Muscle of leg (tissue), 11 donors: ENCODE measurements around the gene ABCA13. TPM values are rescaled to one million over a fixed set of nuclear protein-coding genes. Genes with fewer than 3 reads are reported as not detected.
A peak's percentile ranks its signal among the peaks of the same experiment; 100 is the strongest.

Experiments used
- DNase-seq: peaks from one replicate; pipeline ENCODE4 v3.0.0; 2013
- H3K27ac ChIP-seq: one replicate; pipeline ENCODE4 v1.5.1; 2013; ENCODE audit warnings: mild to moderate bottlenecking, low read length, control low read depth
- H3K27me3 ChIP-seq: one replicate; pipeline ENCODE4 v1.6.1; 2013; ENCODE audit warnings: low read length; ENCODE audit not compliant: control insufficient read depth, insufficient read depth
- H3K36me3 ChIP-seq: one replicate; pipeline ENCODE4 v1.6.1; 2013; ENCODE audit warnings: low read length; ENCODE audit not compliant: control insufficient read depth, insufficient read depth
- H3K4me1 ChIP-seq: one replicate; pipeline ENCODE4 v1.6.1; 2013; ENCODE audit warnings: low read length; ENCODE audit not compliant: control insufficient read depth, insufficient read depth
- H3K4me3 ChIP-seq: one replicate; pipeline ENCODE4 v1.5.1; 2013; ENCODE audit warnings: low read length, control low read depth
- H3K9me3 ChIP-seq: replicated peaks from 2 replicates; pipeline ENCODE4 v1.6.1; 2013; ENCODE audit warnings: low read depth, low read length; ENCODE audit not compliant: control insufficient read depth
- WGBS: methylation state at CpG from one replicate; pipeline ENCODE4 v1.1.5; 2013; ENCODE audit warnings: missing lambda C conversion rate; ENCODE audit not compliant: insufficient coverage; 5-methylcytosine and 5-hydroxymethylcytosine counted together
- polyA plus RNA-seq, 8 donors: library from polyadenylated mRNA; unstranded; fragments of 120-200 nt; gene quantifications; one replicate each; pipeline versions ENCODE4 v1.2.1 to v1.2.3, GENCODE V29; 2013; ENCODE audit warnings: inconsistent platforms in 1 of 8, low replicate concordance in 1 of 8; ENCODE audit not compliant: insufficient read length in 8 of 8, insufficient read depth in 1 of 8
- total RNA-seq: library from RNA; stranded (reverse); fragments of 120-200 nt; gene quantifications from one replicate; pipeline ENCODE4 v1.2.4, GENCODE V29; 2013

The ABCA13 gene
- total and polyA plus RNA-seq, 9 donors = 0.04 to 0.13 (median 0.08) TPM

DNA sequence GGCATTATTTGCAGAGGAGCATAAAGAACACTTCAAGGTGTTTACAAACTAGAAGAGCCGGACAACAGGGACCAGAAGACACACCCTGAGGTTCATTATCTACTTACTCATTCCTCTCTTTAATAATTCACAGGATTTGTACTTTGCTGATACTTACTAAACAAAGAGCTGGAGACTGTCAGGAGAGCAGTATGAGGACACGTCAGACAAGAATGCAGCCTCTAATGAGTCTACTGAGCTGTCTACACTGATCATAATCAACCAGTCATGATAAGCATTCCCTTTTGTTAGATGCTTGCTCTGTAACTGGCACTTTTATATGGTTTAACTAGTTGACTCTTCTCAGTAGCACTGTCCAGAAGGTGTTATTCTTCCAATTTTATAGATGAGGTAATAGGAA is 509.7 kb downstream of the ABCA13 start:
- Histone ChIP-seq H3K4me3 (no peak overlapping the region), H3K4me1 (no peaks in the 10 kb centered on the region), H3K36me3 (no peaks in the 10 kb centered on the region), H3K27ac (no peak overlapping the region), H3K27me3 (no peaks in the 10 kb centered on the region), H3K9me3 (peaks cover 4% of the 10 kb centered on the region)
- DNase-seq = no peak
- WGBS = no CpG with 5 or more reads among the region's 2 CpGs

DNA sequence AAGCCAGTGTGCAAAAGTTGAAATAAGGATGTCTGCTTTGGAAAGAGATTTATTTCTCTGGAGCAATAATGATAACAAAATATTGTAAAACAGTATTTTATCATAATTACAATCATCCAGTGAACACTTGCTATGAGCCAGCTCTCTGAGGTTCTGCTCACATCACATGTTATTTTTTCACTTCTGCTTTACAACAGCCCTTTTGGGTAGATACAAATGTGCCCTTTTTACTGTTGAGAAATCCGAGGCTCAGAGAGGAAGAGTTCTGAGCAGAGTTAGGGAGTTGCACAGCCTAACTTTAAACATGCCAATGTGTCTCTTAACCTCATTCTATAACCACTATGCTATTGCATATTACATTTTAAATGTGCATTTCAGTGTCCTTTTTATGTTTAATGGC is 520.5 kb downstream of the ABCA13 start:
- Histone ChIP-seq H3K9me3 (no peaks in the 10 kb centered on the region), H3K27ac (no peak overlapping the region), H3K27me3 (no peaks in the 10 kb centered on the region), H3K36me3 (no peaks in the 10 kb centered on the region), H3K4me1 (no peaks in the 10 kb centered on the region), H3K4me3 (no peak overlapping the region)
- no CpG with 5 or more reads among the region's 1 CpG for WGBS
- peak; percentile 28 for DNase-seq

Other genes starting within 250 kb of the ABCA13 start
- 0.49 TPM for gene PKD1L1, start 223.0 kb upstream of the ABCA13 start, total RNA-seq
- gene PKD1L1, start 223.0 kb upstream of the ABCA13 start, polyA plus RNA-seq = 1 to 10 TPM in 2 of 8 donors, under 1 TPM in 6; 0.27 to 1.9 (median 0.61) TPM
- 15.0 TPM for gene HUS1, start 191.8 kb upstream of the ABCA13 start, total RNA-seq
- gene HUS1, start 191.8 kb upstream of the ABCA13 start, polyA plus RNA-seq = 10 to 100 TPM; 13.4 to 16.8 (median 14.4) TPM
- not detected for gene SUN3, start 142.4 kb upstream of the ABCA13 start, total RNA-seq
- not detected for gene SUN3, start 142.4 kb upstream of the ABCA13 start, polyA plus RNA-seq
- gene C7orf57, start 135.9 kb upstream of the ABCA13 start, total RNA-seq = 0.09 TPM
- under 1 TPM in 5 of 8 donors, not detected in 3; 0.09 to 0.17 (median 0.11) TPM for gene C7orf57, start 135.9 kb upstream of the ABCA13 start, polyA plus RNA-seq
- gene UPP1, start 82.2 kb upstream of the ABCA13 start, total RNA-seq = 0.71 TPM
- gene UPP1, start 82.2 kb upstream of the ABCA13 start, polyA plus RNA-seq = 1 to 10 TPM; 1.4 to 3.2 (median 1.8) TPM